Mucosa of gallbladder (tissue), 1 donor: ENCODE data around the gene USP2. TPM values are rescaled to one million over a fixed set of nuclear protein-coding genes. Genes with fewer than 3 reads are reported as not detected.

ENCODE experiments used
- DNase-seq: peaks from one replicate; pipeline ENCODE4 v3.0.0-alpha.2; 2020; ENCODE audit warnings: low spot score
- total RNA-seq: library from RNA; stranded (reverse); gene quantifications from one replicate; pipeline ENCODE4 v1.2.1, GENCODE V29; 2021
- donor health status: DM: no; HTN: no; CAD: no.

The USP2 gene
- total RNA-seq, 1 donor from 2014 or later = 7.3 TPM

DNA sequence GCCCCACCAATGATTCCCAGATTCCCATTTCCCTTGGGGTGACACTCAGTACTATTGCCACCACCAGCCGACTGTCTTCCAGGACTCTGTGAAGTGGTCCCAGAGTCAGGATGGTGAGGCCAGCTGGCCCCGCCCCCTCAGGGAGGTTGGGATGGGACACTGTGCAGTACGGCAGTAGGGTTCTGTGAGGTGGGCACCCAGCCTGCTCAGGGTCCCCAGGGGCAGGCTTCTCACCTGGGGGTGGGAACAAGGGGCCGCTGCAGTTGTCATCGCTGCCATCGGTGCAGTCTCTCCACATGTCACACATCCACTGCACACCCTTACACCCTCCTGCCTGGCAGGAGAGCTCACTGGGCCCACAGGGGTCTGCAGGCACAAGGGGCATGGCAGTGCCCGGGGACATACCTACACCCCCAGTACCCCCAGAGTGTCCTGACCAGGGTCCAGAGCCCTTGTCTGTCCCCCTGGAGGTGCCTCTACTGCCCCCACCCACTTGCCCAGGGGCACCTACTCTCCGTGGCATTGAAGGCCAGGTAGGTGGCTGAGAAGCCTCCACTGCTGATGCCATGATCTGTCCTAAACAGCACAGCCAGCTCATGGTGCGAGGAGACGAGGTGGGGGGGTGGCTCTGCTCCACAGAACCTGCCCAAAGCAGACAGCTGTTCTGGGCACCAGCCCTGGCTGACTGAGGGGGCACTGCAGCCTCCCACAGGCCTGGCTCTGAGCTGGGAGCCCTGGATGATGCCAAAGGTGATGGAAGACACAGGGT, 38.9 kb downstream of the USP2 start:
- DNase-seq = no peak

DNA sequence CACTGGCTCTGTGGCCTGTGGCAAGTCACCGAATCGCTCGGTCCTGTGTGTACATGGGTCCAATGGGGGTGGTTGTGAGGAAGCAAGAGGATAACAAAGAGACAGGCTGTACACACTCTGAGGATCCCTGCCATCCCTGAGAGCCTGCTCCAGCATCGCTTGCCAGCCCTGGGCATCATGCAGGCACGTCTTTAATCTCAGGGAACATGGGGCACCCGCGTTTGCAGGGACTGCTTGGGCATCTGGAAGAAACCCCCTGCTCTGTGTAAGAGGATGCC, 39.5 kb downstream of the USP2 start:
- no peak for DNase-seq

DNA sequence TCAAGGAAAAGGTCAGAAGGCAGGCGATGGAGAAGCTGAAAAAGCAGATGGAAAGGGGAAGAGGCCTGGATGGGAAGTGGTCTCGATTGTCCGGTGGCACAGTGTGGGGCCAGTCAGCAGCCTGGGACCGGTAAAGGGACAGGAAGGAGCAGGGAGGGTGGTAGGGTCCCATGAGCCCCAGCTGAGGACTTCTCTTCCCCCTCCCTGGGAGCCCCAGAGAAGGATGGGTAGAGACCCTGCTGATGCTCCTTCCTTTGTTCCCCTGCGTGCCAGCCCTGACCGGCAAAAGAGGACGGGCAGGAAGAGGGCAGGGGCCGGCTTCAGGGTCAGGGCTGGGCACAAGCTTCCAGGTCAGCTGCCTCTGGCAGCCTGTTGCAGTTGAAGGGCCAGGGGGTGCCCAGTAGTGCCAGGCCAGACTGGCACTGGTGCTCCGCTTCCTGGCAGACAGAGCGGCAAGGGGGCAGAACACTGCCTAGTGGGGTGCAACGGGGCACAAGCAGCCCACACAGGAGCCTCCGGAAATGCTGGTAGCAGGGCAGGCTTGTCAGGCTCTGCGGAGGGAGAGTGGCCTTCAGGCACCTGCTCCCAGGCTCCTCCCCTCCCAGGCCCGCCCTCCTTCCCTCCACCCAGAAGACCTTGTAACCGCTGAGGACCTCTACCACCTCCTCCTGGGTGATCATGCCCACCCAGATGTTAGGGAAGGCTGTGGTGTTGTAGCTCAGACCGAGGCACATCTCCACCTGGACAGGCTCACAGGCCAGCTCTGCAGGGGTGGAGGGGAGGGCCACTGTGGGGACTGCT, 40.1 kb downstream of the USP2 start:
- DNase-seq = no peak

DNA sequence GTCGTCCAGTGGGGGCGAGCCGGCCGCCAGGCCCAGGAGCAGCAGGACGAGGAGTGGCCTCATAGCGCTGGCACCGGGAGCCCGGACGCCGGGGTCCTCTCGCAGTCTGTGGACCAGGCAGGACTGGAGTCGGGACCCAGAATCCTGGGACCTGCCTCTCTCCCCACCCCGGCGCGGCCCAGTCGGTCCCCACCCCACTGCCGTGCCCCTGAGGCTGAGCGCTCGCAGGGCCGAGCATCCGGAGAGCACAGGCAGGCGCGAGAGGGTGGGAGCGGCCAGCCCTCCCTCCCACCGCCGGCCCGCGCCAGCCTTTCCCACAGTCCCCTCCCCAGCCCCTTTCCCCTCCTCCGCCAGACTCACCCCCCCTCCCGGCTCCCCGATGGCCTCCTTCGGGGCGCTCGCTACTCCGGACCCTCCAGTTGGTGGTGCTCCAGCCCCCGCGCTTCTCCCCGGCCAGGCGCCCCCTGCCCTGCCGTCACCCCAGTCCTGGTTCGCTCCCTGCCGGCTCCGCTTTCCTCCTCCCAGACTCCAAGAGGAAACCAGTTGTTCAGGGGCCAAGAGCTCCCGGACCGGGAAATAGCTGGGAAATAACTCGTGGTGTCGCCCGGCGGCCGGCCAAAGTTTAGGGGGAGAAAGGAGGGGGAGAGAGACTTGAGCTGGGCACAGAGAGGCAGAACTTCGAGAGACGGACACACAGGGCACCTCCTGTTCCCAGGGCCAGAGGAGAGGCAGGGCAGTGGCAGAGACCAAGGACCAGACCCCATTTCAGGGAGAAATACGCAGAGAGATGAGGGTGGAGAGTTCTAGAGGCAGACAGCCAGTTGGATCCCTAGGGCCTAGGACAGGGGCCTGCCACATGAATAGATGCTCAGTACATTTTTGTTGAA, 40.9 kb downstream of the USP2 start, which contains the start of gene C1QTNF5:
TSS of gene C1QTNF5 (minus strand) at position 549 of the 887 bp plus-strand sequence. CDS start at position 63, 486 bp downstream.
- DNase-seq = peak; percentile 80

DNA sequence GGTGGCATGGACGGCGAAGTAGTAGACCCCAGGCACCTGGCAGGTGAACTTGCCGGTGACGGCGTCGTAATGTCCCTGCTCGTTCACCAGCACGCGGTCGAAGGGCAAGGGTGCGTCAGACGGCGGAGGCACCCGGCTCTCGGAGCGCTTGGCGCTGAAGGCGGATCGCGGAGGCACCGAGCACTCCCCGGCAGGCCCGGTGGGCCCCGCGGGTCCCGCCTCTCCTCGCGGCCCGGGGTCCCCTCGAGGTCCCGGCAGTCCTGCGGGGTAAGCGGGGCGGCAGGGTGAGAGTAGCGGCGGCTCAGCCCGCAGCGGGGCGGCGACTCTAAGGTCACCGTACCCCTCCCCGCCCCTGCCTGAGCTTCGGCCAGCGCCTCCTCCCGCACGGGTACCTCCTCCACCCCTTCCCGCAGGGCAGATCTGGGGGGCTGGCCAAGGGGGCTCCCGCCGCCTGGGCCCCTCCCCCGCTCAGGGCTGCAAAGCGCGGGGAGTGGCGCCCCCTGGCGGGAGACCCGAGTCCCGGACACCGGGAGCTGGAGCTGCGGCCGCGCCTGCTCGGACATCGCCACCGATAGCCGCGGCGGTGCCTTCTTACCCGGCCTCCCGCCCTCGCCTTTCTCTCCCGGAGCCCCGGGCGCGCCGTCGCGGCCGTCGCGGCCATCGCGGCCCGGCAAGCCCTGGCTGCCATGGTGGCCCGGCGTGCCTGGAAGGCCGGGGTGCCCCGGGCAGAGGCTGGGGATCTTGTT, 41.7 kb downstream of the USP2 start:
- DNase-seq = peak; percentile 68

- no peak for DNase-seq
These were observed 42.4 kb downstream of the USP2 start for GRCh38 chr11:119338965-119339588.

DNA sequence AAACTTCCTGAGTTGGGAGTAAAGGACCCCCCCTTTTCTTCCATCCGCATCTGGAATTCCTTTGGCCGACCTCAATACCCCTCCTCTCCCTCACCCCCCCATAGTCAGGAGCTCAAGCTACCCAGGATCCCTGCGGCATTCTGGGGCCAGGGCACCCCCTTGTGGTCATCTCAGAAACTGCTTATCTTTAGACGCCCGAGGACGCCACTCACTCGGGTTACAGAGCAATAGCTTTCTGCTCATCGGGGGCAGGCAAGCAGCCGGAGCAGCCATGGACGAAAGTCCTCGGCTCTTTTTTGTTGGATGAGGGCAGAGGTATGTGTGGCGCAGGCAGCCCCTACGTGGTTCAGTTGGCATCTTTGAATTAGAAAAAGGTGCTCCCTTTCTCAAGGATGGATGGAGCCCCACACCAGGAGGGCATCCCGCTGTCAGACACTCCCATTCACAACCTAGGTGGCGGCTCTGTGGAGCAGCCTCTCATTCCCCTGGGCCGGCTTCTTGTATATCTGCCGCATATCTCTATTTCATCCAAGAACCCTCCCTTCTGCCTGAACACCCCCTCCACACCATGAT, 43.1 kb downstream of the USP2 start:
- DNase-seq = peak; percentile 81

DNA sequence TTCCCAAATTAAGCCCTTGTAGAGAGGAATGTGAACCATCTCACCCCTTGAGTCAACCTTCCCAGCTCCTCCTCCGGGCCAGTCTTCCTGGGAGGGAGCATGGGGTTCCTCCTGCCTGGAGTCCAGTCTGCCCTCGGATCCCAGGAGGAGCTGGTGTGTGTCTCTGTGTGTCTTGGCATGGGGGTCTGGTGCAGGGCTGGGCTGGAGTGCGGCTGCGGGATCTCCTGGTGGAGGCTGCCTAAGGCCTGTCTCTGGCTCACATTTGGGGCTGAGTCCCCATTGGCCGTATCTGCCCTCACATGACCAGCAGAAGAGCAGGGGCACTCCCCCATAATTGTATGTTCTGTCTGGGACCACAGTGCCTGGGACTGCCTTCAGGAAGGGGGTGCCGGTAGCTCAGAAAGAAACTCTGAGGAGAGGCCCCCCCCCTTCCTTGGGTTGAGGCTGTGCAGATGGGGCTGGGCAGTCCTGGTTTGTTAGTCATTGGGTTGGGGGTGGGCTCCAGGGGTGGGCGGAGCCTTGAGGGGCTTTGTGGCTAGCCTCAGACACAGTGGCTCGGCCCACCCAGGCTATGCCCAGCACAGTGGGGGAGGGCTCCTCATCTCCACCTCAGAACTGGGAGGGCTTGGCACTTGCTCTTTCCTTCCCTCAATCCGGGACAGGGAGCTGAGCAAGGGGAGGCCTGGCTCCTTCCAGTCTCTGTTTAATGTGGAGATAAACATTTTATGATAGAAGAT, 43.7 kb downstream of the USP2 start:
- no peak for DNase-seq

- DNase-seq = no peak
These were observed 44.6 kb downstream of the USP2 start for GRCh38 chr11:119336744-119337469.

- no peak for DNase-seq
These were observed 45.6 kb downstream of the USP2 start for GRCh38 chr11:119335655-119336543.

- DNase-seq = no peak
These were observed 46.3 kb downstream of the USP2 start for GRCh38 chr11:119335091-119335654.

DNA sequence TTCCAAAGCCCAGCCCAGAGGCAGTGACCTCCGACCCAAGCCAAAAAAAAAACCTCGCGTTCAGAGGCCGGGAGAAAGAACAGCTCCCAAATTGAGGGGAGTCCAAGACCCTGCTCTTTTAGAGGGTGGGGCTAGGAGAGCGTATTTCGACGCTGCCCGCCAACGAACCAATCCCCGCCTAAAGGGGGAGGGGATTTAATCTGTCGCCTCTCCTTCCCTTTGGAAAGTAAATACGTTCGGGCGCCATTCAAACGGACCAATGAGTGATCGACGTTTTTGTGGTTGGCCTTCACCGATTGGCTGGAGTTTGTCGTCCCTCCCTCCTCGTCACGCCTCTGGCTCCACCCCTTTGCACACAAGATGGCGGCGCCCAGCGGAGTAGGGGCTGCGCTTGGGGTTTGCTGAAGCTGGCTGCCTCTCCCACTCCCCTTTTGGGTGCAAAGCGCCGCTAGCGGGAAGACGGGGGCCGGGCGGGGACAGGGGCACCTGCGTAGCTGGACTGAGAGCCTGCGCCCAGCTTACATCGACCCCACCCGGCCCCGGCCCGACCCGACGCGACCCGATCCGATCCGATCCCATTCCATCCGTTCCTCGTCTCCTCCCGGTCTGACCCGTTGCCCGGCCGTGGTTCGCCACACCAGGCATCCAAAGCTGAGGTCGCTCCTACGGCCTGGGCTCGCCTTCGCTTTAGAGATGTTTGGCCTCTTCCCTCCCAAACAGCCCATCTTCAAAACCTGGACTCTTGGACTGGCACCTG, 47.1 kb downstream of the USP2 start, which contains the start of gene RNF26:
TSS of gene RNF26 (plus strand) at position 354 of the 757 bp plus-strand sequence. CDS start 596 bp downstream, outside the sequence.
- DNase-seq = peak; percentile 97

DNA sequence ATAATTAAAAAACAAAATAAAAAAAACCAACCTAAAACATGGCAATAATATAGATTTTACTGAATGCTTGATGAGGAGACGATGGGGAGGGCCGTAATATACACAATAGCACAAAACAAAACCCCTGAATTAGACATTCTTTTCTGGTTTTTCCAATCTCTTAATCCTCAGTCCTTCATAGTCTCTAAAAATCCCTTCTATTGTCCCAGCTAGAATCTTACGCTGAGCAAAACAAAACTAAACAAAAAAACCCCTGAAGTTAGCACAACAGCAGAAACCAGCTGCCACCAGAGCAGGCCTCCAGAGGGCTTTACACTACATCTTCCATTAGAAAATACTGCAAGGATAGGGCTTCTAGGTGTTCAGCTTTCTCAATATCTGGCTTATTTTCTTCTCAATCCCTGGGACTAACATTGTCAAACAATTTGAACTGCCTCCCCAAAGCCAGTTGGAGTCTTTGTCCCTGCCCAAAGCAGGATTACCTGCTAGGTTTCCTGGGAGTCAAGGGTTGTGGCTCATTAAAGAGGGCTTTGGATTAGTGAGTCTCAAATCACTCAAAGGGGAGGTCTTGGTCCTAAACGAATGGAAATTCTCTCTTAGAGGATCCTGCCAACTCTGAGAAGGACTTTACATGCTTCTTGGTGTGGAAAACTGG, 49.3 kb downstream of the USP2 start:
- no peak for DNase-seq

- no peak for DNase-seq
These were observed 51.3 kb downstream of the USP2 start for GRCh38 chr11:119330237-119330636.

GRCh38 chr11:119329320-119329719, 52.2 kb downstream of the USP2 start:
- no peak for DNase-seq

DNA sequence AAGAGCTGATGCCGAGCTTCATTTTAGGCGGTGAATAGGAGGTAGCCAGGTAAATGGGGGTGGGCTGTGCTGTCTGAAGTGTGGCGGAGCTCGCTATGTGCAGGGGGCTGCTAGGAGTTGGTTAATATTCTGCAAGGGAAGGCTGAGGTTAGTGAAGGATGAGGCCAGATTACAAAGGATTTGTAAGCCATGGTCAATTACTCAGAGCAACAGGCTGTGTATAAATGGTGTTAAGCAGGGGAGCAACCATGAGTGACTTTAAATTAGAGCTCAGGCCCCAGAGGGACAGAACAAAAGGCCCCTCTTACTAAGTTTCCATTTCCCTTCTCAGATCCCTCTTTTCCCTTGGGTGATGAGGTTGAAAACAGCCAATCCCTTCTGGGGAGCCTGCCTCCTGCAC, 57.3 kb downstream of the USP2 start:
- DNase-seq = no peak
